Prostate gland (tissue), 2 donors: Measurements from ENCODE around the gene ZFHX3. TPM values are rescaled to one million over a fixed set of nuclear protein-coding genes. Genes with fewer than 3 reads are reported as not detected.

Source experiments
- DNase-seq: peaks from one replicate; pipeline ENCODE4 v3.0.0-alpha.2; 2019; ENCODE audit warnings: low spot score
- H3K27ac ChIP-seq, 2 donors: fragments of 200-600 bp; sonication (generic); 2 replicates each; pipeline ENCODE4 v1.5.1; 2017 to 2019
- H3K27me3 ChIP-seq: fragments of 200-600 bp; sonication (generic); replicated peaks from 2 replicates; pipeline ENCODE4 v1.5.1; 2019; ENCODE audit not compliant: insufficient read depth
- H3K36me3 ChIP-seq, 2 donors: fragments of 200-600 bp; sonication (generic); 1 replicate in 1 of 2; 2 replicates in 1 of 2; pipeline versions ENCODE4 v1.5.1 to v1.8.1; 2017 to 2019
- H3K4me1 ChIP-seq: fragments of 200-600 bp; sonication (generic); replicated peaks from 2 replicates; pipeline ENCODE4 v1.5.1; 2019
- H3K4me3 ChIP-seq, 2 donors: fragments of 200-600 bp; sonication (generic); 2 replicates each; pipeline ENCODE4 v1.5.1; 2017 to 2019
- H3K9me3 ChIP-seq: fragments of 200-600 bp; sonication (generic); 2 replicates; pipeline ENCODE4 v1.5.1; 2017
- CTCF ChIP-seq, 4 experiments: fragments of 200-600 bp in 2 of 4; fragments of 450-650 bp in 2 of 4; sonication (generic) in 2 of 4; IDR thresholded peaks; 1 replicate in 3 of 4; 2 replicates in 1 of 4; pipeline ENCODE4 v1.5.1; 2016 to 2019; ENCODE audit warnings: antibody characterized with exemption in 4 of 4, mild to moderate bottlenecking in 2 of 4, moderate library complexity in 2 of 4
- POLR2A ChIP-seq: fragments of 450-650 bp; IDR thresholded peaks from one replicate; pipeline ENCODE4 v1.6.1; 2016; ENCODE audit warnings: antibody characterized with exemption, mild to moderate bottlenecking
- POLR2AphosphoS5 ChIP-seq: sonication (generic); formaldehyde crosslinking; IDR thresholded peaks from one replicate; pipeline ENCODE4 v1.6.1; 2017; ENCODE audit warnings: antibody characterized with exemption
- WGBS: methylation state at CpG from one replicate; pipeline ENCODE4 v1.1.5; 2018; 5-methylcytosine and 5-hydroxymethylcytosine counted together
- intact Hi-C: fragments of 100-400 bp; cut with DNase I; formaldehyde crosslinking; loops from one replicate; pipeline ENCODE4 v1.14.2; 2022
- total RNA-seq, 2 donors: library from RNA; depleted of rRNA; stranded (reverse); fragments of >200 nt; gene quantifications; one replicate each; pipeline ENCODE4 v1.1.0, GENCODE V29; 2016

Gene ZFHX3
- total RNA-seq, 2 donors from 2014 or later: 51.1 to 53.9 TPM

GRCh38 chr16:73060892-73061490 is 13.1 kb upstream of the ZFHX3 start:
- no peak for DNase-seq
- H3K4me1 ChIP-seq: peaks cover 7% of the 10 kb centered on the region
- TF ChIP-seq CTCF (IDR thresholded peaks at IDR 0.05): no peak
- no peak for TF ChIP-seq POLR2A
- no peak for TF ChIP-seq POLR2AphosphoS5
- no peaks in the 10 kb centered on the region for H3K36me3 ChIP-seq
- no peak overlapping the region for H3K27ac ChIP-seq
- H3K27me3 ChIP-seq: no peaks in the 10 kb centered on the region
- intact Hi-C loops: no loop called here
- no peaks in the 10 kb centered on the region for H3K9me3 ChIP-seq
- H3K4me3 ChIP-seq: no peak overlapping the region
- WGBS: 85% methylated on average over 4 of the region's 4 CpGs

DNA sequence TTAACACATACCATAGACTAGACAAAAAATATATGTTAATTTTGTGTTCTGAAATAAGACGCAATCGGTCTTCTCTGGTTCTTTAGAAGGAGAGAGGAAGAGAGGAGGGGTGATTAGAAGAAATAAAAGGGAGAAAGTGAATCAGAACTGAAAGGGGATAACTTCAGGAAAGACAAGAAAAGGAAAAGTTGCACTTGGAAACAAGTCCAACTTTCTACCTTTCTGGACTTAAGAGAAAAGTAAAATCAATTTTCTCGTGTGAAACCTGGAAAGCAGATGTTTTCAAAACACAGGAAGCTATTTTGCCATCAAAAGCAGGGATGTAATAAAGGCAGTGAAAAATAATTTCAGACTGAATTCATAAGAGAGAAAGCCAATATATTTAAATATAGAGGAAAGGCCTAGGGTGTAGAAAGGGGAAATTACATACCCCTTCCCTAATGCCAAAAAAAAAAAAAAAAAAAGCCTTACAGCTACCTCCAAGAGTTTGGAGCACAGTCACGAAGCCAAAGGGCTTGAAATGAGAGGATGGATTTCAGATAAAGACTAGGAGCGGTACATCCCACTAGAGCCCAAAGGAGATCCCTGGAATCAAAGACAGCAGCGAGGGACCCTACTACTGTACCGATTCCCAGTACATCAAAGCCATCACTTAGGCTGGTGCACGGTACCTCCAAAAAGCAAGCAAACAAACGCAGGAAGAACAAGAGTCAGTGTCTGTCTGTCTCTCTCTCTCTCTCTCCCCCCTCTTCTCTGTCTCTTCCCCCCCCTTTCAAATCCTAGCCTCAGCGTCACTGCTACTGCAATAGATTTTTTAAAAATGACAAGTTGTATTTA is 12.1 kb upstream of the ZFHX3 start:
- H3K9me3 ChIP-seq: no peaks in the 10 kb centered on the region
- H3K27me3 ChIP-seq: no peaks in the 10 kb centered on the region
- intact Hi-C loops: no loop called here
- DNase-seq: no peak
- peak overlapping the region; percentile 97 to 100 for H3K27ac ChIP-seq
- TF ChIP-seq CTCF (IDR thresholded peaks at IDR 0.05) (no peak), POLR2AphosphoS5 (no peak)
- H3K4me1 ChIP-seq: peaks cover 5% of the 10 kb centered on the region
- 63% methylated on average over 10 of the region's 10 CpGs for WGBS
- H3K36me3 ChIP-seq: no peaks in the 10 kb centered on the region
- peak overlapping the region; percentile 62 to 87 for H3K4me3 ChIP-seq

GRCh38 chr16:73058616-73059409 is 10.9 kb upstream of the ZFHX3 start:
- intact Hi-C loops: no loop called here
- no peak for DNase-seq
- under 1% methylated on average over 52 of the region's 72 CpGs for WGBS
- Histone ChIP-seq H3K36me3 (no peaks in the 10 kb centered on the region), H3K27ac (peak overlapping the region; percentile 97 to 100), H3K4me1 (peaks cover 9% of the 10 kb centered on the region), H3K9me3 (no peaks in the 10 kb centered on the region), H3K27me3 (no peaks in the 10 kb centered on the region), H3K4me3 (peak overlapping the region; percentile 62 to 87)
- TF ChIP-seq POLR2AphosphoS5: peak; percentile 45
- TF ChIP-seq CTCF (IDR thresholded peaks at IDR 0.05): no peak
- TF ChIP-seq POLR2A: no peak

GRCh38 chr16:73058221-73058615 is 10.3 kb upstream of the ZFHX3 start:
- TF ChIP-seq POLR2AphosphoS5 (no peak), CTCF (IDR thresholded peaks at IDR 0.05) (peak in 2 of 4 experiments; percentile 4 to 6)
- Histone ChIP-seq H3K4me3 (peak overlapping the region; percentile 62 to 87), H3K4me1 (peaks cover 15% of the 10 kb centered on the region), H3K27me3 (no peaks in the 10 kb centered on the region), H3K9me3 (no peaks in the 10 kb centered on the region), H3K36me3 (no peaks in the 10 kb centered on the region), H3K27ac (peak overlapping the region; percentile 97 to 100)
- no peak for DNase-seq
- intact Hi-C loops: no loop called here
- WGBS: under 1% methylated on average over 60 of the region's 61 CpGs
